SHP77 (cell line): ENCODE measurements around the gene UNC79.
"Not testable (repeated sequence)": the region's sequence is repeated elsewhere in the genome, so short reads cannot be mapped to it uniquely, and the experiment has no call there.

Experiments
- DNase-seq, 2 experiments: peaks; one replicate each; lab custom pipeline; 2025; lab: John Stamatoyannopoulos, UW

UNC79 gene

GRCh38 chr14:93430315-93431035 lies at the start of gene UNC79:
Gene UNC79, plus strand, starts transcription at chr14:93430939. Its CDS starts 91 bp downstream, at chr14:93431030.
- DNase-seq: peak; percentile 75 to 81

- DNase-seq: no peak
Measured at GRCh38 chr14:93381644-93382043, 49.1 kb upstream of the UNC79 start.

- DNase-seq: not testable (repeated sequence)
Measured at GRCh38 chr14:93384256-93384655, 46.5 kb upstream of the UNC79 start.

- no peak for DNase-seq
Measured at GRCh38 chr14:93395231-93395630, 35.5 kb upstream of the UNC79 start.

- DNase-seq: no peak
Measured at GRCh38 chr14:93396456-93396855, 34.3 kb upstream of the UNC79 start.

- DNase-seq: no peak
Measured at GRCh38 chr14:93398491-93398890, 32.2 kb upstream of the UNC79 start.

- DNase-seq: no peak
Measured at GRCh38 chr14:93402951-93403350, 27.8 kb upstream of the UNC79 start.

- no peak for DNase-seq
Measured at GRCh38 chr14:93410021-93410420, 20.7 kb upstream of the UNC79 start.

GRCh38 chr14:93410893-93411292 lies 19.8 kb upstream of the UNC79 start:
- DNase-seq: no peak

- not testable (repeated sequence) for DNase-seq
Measured at GRCh38 chr14:93425136-93425535, 5.6 kb upstream of the UNC79 start.

GRCh38 chr14:93426750-93427149 lies 4.0 kb upstream of the UNC79 start:
- no peak for DNase-seq

GRCh38 chr14:93431036-93431670 lies 414 bp downstream of the UNC79 start:
- DNase-seq: peak; percentile 77 to 86

GRCh38 chr14:93454224-93454623 lies 23.5 kb downstream of the UNC79 start:
- DNase-seq: no peak

- no peak for DNase-seq
Measured at GRCh38 chr14:93456356-93456755, 25.6 kb downstream of the UNC79 start.

- no peak for DNase-seq
Measured at GRCh38 chr14:93458234-93458633, 27.5 kb downstream of the UNC79 start.

- no peak for DNase-seq
Measured at GRCh38 chr14:93462479-93462878, 31.7 kb downstream of the UNC79 start.

GRCh38 chr14:93464271-93464670 lies 33.5 kb downstream of the UNC79 start:
- DNase-seq: no peak

GRCh38 chr14:93475471-93475870 lies 44.7 kb downstream of the UNC79 start:
- DNase-seq: no peak

GRCh38 chr14:93476305-93476704 lies 45.6 kb downstream of the UNC79 start:
- DNase-seq: no peak

- DNase-seq: not testable (repeated sequence)
Measured at GRCh38 chr14:93479074-93479473, 48.3 kb downstream of the UNC79 start.

- no peak for DNase-seq
Measured at GRCh38 chr14:93480867-93481266, 50.1 kb downstream of the UNC79 start.

GRCh38 chr14:93481758-93482157 lies 51.0 kb downstream of the UNC79 start:
- DNase-seq: no peak

- no peak for DNase-seq
Measured at GRCh38 chr14:93490001-93490400, 59.3 kb downstream of the UNC79 start.

GRCh38 chr14:93493054-93493453 lies 62.3 kb downstream of the UNC79 start:
- no peak for DNase-seq
